ENCODE data around the gene CENPVL2. TPM values are rescaled to one million over a fixed set of nuclear protein-coding genes. Genes with fewer than 3 reads are reported as not detected.
"Not testable (repeated sequence)": the region's sequence is repeated elsewhere in the genome, so short reads cannot be mapped to it uniquely, and the experiment has no call there.

CENPVL2 gene
- polyA plus RNA-seq, 2 of the 4 experiments (the other 2 are of a cell fraction) = not detected

GRCh38 chrX:51697397-51697796 lies 14.8 kb upstream of the CENPVL2 start:
- TF ChIP-seq RCOR1 (IDR thresholded peaks at IDR 0.05; ENCODE audit: low read depth, low read length) (no peak), ESRRA (IDR thresholded peaks at IDR 0.05; ENCODE audit: borderline replicate concordance, low read length) (no peak), KDM5A (IDR thresholded peaks at IDR 0.05) (no peak), ZC3H11A (IDR thresholded peaks at IDR 0.05) (no peak), ZSCAN20 (CRISPR knock-in tag; IDR thresholded peaks at IDR 0.05) (no peak)
- TF ChIP-seq, protein P1, sequence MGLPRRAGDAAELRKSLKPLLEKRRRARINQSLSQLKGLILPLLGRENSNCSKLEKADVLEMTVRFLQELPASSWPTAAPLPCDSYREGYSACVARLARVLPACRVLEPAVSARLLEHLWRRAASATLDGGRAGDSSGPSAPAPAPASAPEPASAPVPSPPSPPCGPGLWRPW (IDR thresholded peaks at IDR 0.05) = no peak
- WGBS (ENCODE audit: missing lambda C conversion rate) = 76% methylated on average over 8 of the region's 8 CpGs
- no peak for ATAC-seq
- DNase-seq (ENCODE audit: low read depth in 1 of 2, low spot score in 1 of 2) = no peak
- no peak overlapping the region for H3K4me2 ChIP-seq
- FAIRE-seq = no peak
- H3K9me3 ChIP-seq = no peaks in the 10 kb centered on the region
- CTCF ChIA-PET = no interaction called here
- POLR2A ChIA-PET = no interaction called here
- H3K27ac ChIP-seq = no peak overlapping the region
- no peaks in the 10 kb centered on the region for H3K4me1 ChIP-seq
- H3K4me3 ChIP-seq = no peak overlapping the region

- ChIA-PET POLR2A (no interaction called here), CTCF (no interaction called here)
- H3K4me3 ChIP-seq = no peak overlapping the region
- H3K4me1 ChIP-seq = no peaks in the 10 kb centered on the region
- H3K4me2 ChIP-seq = no peak overlapping the region
- H3K27ac ChIP-seq = no peak overlapping the region
- WGBS (ENCODE audit: missing lambda C conversion rate) = 15% methylated on average over 6 of the region's 6 CpGs
- H3K9me3 ChIP-seq = no peaks in the 10 kb centered on the region
- no peak for FAIRE-seq
- no peak for DNase-seq (ENCODE audit: low read depth in 1 of 2, low spot score in 1 of 2)
- no peak for ATAC-seq
- TF ChIP-seq POLR2A (IDR thresholded peaks at IDR 0.05; ENCODE audit: low read length) = no peak
- no peak for TF ChIP-seq CBX8 (IDR thresholded peaks at IDR 0.05)
- no peak for TF ChIP-seq HOXA7 (CRISPR knock-in tag; IDR thresholded peaks at IDR 0.05)
- no peak for TF ChIP-seq HEYL (CRISPR knock-in tag; IDR thresholded peaks at IDR 0.05)
- no peak for TF ChIP-seq JUN (IDR thresholded peaks at IDR 0.05)
- TF ChIP-seq MAFK (IDR thresholded peaks at IDR 0.05; ENCODE audit: partially characterized antibody) = no peak
- no peak for TF ChIP-seq POLR2AphosphoS2 (conservative IDR thresholded peaks at IDR 0.05; ENCODE audit: low read length)
- TF ChIP-seq PBX3 (IDR thresholded peaks at IDR 0.05) = no peak
- TF ChIP-seq CHD4 (IDR thresholded peaks at IDR 0.05; ENCODE audit: borderline replicate concordance) = no peak
- TF ChIP-seq EHMT2 (IDR thresholded peaks at IDR 0.05; ENCODE audit: low read depth) = no peak
- TF ChIP-seq KDM5A (IDR thresholded peaks at IDR 0.05) = no peak
- no peak for TF ChIP-seq SREBF2 (IDR thresholded peaks at IDR 0.05)
- no peak for TF ChIP-seq RAD21 (conservative IDR thresholded peaks at IDR 0.05 in 1 of 2, IDR thresholded peaks at IDR 0.05 in 1 of 2)
- no peak for TF ChIP-seq RARB (CRISPR knock-in tag; IDR thresholded peaks at IDR 0.05)
- TF ChIP-seq REST (IDR thresholded peaks at IDR 0.05) = no peak
- TF ChIP-seq E2F6 (IDR thresholded peaks at IDR 0.05; ENCODE audit: borderline replicate concordance, low read depth) = no peak
- no peak for TF ChIP-seq RCOR1 (IDR thresholded peaks at IDR 0.05; ENCODE audit: low read depth, low read length)
- no peak for TF ChIP-seq RNF2 (IDR thresholded peaks at IDR 0.05; ENCODE audit: borderline replicate concordance, low read depth)
- TF ChIP-seq EP300 (IDR thresholded peaks at IDR 0.05) = no peak
- TF ChIP-seq PHF8 (IDR thresholded peaks at IDR 0.05; ENCODE audit: borderline replicate concordance, low read depth) = no peak
Measured at GRCh38 chrX:51694254-51694653, 11.6 kb upstream of the CENPVL2 start.

DNA sequence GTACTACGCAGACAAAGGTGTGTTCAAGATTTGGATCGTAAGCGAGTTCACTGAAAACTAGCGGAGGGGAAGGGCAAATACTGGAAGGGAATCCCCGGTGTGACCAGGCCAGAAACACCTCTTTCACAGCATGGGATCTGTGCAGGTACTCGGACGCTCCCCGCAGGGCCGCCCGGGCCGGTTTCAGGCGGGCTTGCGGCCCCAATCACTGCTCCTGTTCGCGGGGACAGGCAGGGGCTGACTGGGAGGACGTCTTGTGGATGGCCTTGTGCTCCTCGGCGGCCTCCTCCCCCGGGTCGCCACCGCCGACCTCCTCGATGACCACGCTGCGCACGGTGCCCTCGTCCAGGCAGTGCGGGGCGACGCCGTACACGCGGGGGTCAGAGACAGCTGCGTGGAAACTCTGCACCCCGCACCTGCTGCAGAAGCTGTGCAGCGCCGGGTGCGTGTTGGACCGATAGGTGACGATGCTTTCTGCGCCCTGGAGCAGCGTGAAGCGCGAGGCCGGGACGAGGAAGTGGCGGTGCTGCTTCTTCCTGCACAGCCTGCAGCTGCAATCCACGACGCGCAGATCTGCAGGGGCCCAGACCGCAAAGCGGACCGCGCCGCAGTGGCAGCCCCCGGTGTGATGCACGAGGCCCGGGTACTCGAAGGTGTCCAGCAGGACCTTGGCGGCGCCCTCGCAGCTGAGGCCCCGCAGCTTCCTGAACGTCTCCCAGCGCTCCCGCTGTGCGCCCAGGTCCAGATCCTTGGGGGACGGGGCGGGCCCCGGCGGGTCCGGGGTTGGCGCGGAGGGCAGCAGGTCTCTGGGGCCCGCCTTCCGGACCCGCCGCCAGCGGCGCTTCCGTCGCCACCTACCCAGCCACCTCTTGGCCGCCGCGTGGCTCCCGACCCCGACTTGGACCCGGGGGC lies 567 bp downstream of the CENPVL2 start:
- POLR2A ChIA-PET, CTCF ChIA-PET, FAIRE-seq: not testable (repeated sequence)

GRCh38 chrX:51679689-51680433 lies 2.8 kb downstream of the CENPVL2 start:
- FAIRE-seq; H3K4me2 ChIP-seq; H3K4me3 ChIP-seq; H3K27ac ChIP-seq; POLR2A ChIA-PET; DNase-seq (ENCODE audit: low read depth in 1 of 2, low spot score in 1 of 2); CTCF ChIA-PET; H3K4me1 ChIP-seq; H3K9me3 ChIP-seq; ATAC-seq: not testable (repeated sequence)
- no CpG with 5 or more reads among the region's 18 CpGs for WGBS (ENCODE audit: missing lambda C conversion rate)

More for the DNA sequence above, 567 bp downstream of the CENPVL2 start:
- not testable (repeated sequence) for H3K27ac ChIP-seq; H3K4me1 ChIP-seq; H3K4me3 ChIP-seq; H3K4me2 ChIP-seq; DNase-seq (ENCODE audit: low read depth in 1 of 2, low spot score in 1 of 2); H3K9me3 ChIP-seq
- peak in 1 of 2 experiments; percentile 19; a peak in 1 of 6 replicates for ATAC-seq
- WGBS (ENCODE audit: missing lambda C conversion rate) = no CpG with 5 or more reads among the region's 88 CpGs
